ENCODE results near the gene FGFR3. TPM values are rescaled to one million over a fixed set of nuclear protein-coding genes. Genes with fewer than 3 reads are reported as not detected.

The FGFR3 gene
- total RNA-seq, 1 donor from 2014 or later, result 30.9 TPM

DNA sequence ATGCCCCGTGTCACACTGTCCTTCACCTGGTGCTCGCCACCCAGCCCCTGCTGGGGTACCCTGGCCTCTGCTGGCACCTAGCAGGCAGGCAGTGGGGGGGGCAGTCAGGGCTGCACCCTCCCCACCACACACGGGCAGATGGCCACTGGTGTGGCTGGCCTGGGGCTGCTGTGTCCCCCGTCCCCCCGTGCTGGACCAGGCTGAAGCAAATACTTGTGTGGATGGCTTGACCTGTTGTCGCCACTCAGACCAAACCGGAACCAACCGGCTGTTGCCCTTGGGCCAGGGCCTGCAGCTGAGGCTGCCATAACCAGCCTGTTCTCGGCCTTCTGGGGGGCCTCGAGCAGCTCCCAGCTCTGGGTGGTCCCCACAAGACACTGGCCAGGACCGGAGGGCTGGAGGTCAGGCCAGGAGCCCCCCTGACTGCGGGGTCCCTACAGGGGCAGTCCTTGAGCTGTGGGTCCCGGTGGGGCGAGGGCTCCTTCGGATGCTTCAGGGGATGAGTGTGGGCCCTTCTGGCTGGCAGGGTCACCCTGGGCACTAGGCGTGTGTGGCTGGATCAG lies 4.3 kb downstream of the FGFR3 start:
- Mint-ChIP-seq H3K4me1 (no peaks in the 10 kb centered on the region), H3K4me3 (no peak overlapping the region), H3K9me3 (no peaks in the 10 kb centered on the region), H3K27me3 (ENCODE audit: low read depth) (peaks cover 8% of the 10 kb centered on the region), H3K36me3 (no peaks in the 10 kb centered on the region), H3K27ac (no peak overlapping the region)
- no peak for DNase-seq (ENCODE audit: low spot score in 2 of 2, unreplicated experiment in 2 of 2)
- TF ChIP-seq, protein P1, sequence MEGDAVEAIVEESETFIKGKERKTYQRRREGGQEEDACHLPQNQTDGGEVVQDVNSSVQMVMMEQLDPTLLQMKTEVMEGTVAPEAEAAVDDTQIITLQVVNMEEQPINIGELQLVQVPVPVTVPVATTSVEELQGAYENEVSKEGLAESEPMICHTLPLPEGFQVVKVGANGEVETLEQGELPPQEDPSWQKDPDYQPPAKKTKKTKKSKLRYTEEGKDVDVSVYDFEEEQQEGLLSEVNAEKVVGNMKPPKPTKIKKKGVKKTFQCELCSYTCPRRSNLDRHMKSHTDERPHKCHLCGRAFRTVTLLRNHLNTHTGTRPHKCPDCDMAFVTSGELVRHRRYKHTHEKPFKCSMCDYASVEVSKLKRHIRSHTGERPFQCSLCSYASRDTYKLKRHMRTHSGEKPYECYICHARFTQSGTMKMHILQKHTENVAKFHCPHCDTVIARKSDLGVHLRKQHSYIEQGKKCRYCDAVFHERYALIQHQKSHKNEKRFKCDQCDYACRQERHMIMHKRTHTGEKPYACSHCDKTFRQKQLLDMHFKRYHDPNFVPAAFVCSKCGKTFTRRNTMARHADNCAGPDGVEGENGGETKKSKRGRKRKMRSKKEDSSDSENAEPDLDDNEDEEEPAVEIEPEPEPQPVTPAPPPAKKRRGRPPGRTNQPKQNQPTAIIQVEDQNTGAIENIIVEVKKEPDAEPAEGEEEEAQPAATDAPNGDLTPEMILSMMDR (IDR thresholded peaks at IDR 0.05; ENCODE audit: unreplicated experiment), result no peak

DNA sequence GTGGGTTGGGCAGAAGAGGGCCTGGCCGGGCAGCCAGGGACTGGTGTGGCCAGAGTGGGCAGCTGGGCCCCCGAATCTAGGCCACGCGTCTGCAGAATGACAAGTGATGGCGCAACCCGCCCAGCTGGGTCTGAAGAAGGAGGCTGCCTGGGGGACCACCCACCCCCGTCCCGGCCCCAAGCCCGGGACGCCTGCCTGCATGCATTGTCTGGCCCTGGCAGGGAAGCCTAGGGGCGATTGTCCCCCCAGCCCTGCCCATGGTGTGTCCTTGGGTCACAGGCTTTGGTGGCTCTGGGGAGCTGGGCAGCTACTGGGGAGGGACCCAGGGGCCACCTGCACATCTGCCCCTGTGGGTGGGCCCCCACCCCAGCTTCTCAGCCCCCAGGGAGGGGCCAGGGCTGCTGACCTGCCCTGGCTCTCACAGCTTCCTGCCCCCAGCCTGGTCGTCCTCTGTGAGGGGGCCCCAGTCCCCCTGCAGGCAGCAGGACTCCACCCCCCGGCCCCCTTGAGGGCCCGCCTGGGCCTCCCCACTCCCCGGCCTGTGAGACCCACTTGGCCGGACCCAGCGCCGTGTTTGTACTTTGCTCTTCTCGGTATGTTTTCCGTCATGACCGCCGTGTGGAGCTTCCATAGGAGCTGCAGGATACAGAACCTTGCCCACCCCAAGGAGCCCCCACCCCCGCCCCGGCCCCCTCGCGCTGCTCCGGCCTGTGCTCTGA lies 4.9 kb downstream of the FGFR3 start:
- H3K27ac Mint-ChIP-seq, result no peak overlapping the region
- no peaks in the 10 kb centered on the region for H3K9me3 Mint-ChIP-seq
- DNase-seq (ENCODE audit: low spot score in 2 of 2, unreplicated experiment in 2 of 2), result no peak
- H3K4me3 Mint-ChIP-seq, result no peak overlapping the region
- H3K27me3 Mint-ChIP-seq (ENCODE audit: low read depth), result peaks cover 8% of the 10 kb centered on the region
- TF ChIP-seq, protein P1 (IDR thresholded peaks at IDR 0.05; ENCODE audit: unreplicated experiment), result no peak
- H3K36me3 Mint-ChIP-seq, result no peaks in the 10 kb centered on the region
- H3K4me1 Mint-ChIP-seq, result no peaks in the 10 kb centered on the region

DNA sequence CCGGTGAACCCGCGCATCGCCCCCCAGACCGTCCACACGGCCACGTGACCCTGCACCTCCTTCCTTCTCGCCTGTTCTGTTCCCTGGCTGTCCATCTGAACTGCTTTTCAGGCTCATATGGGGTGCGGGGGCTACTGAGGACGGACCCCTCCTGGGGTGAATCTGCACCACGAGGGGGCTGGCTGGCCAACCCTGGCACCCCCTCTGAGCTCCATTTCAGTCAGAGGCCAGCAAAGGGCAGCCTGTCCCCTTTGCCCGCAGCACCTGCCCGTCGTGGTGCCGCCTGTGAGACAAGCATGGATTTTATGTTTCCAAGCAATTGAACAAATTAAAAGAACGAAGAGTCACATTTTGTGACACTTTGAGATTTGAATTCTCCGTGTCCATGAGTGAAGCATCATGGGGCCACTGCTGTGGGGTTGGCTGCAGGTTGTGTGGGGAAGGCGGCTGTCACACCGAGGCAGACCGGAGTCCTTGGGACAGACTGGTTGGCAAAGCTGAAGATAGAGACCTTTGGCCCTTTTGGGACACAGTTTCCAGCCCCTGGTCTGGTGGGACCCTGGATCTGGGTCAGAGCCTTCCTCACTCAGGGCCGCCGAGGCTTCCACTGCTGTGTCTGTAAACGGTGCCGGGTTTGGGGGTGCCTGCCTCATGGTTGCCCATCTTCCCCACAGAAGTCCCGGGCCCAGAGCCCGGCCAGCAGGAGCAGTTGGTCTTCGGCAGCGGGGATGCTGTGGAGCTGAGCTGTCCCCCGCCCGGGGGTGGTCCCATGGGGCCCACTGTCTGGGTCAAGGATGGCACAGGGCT lies 5.7 kb downstream of the FGFR3 start:
- TF ChIP-seq, protein P1 (IDR thresholded peaks at IDR 0.05; ENCODE audit: unreplicated experiment), result no peak
- no peak overlapping the region for H3K4me3 Mint-ChIP-seq
- no peaks in the 10 kb centered on the region for H3K9me3 Mint-ChIP-seq
- H3K4me1 Mint-ChIP-seq, result no peaks in the 10 kb centered on the region
- DNase-seq (ENCODE audit: low spot score in 2 of 2, unreplicated experiment in 2 of 2), result no peak
- H3K27ac Mint-ChIP-seq, result no peak overlapping the region
- peaks cover 8% of the 10 kb centered on the region for H3K27me3 Mint-ChIP-seq (ENCODE audit: low read depth)
- H3K36me3 Mint-ChIP-seq, result no peaks in the 10 kb centered on the region

DNA sequence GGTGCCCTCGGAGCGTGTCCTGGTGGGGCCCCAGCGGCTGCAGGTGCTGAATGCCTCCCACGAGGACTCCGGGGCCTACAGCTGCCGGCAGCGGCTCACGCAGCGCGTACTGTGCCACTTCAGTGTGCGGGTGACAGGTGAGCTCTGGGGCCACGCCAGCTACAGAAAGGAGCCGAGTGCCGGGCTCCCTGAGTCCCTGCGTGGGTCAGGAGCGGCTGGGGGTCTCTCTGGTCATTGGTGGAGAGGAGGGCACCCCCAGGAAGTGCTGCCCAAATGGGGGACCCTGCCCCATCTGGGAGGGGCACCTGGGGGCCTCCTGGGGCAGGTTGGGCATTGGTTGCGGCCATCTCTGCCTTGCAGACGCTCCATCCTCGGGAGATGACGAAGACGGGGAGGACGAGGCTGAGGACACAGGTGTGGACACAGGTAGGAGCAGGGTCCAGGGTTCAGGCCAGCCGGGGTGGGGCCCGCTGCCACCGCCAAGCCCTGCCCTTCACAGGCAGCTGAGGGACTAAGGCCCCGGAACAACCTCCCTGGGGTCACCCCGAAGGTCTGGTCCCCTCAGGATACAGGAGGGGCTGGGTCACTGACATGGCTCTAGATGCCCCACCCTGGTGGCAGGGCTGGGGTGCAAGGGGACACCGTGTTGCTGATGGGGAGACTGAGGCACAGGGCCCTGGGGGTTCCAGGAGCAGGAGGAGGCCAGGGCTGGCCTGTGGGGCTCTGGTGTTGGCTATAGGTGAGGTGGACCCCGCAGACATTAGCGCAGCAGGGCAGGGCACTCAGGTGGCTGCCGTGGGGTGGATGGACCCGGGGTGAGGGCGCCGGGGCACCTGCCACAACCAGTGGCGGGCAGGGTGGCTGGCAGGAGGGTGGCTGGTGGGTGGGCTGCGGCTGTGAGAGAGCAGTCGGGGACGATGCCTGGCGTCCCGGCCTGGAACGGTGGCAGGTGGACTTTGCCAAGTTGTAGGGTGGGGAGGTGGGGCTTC lies 6.6 kb downstream of the FGFR3 start:
- Mint-ChIP-seq H3K9me3 (no peaks in the 10 kb centered on the region), H3K27ac (no peak overlapping the region), H3K36me3 (no peaks in the 10 kb centered on the region), H3K4me1 (no peaks in the 10 kb centered on the region), H3K27me3 (ENCODE audit: low read depth) (peaks cover 7% of the 10 kb centered on the region), H3K4me3 (no peak overlapping the region)
- TF ChIP-seq, protein P1 (IDR thresholded peaks at IDR 0.05; ENCODE audit: unreplicated experiment), result no peak
- DNase-seq (ENCODE audit: low spot score in 2 of 2, unreplicated experiment in 2 of 2), result no peak

DNA sequence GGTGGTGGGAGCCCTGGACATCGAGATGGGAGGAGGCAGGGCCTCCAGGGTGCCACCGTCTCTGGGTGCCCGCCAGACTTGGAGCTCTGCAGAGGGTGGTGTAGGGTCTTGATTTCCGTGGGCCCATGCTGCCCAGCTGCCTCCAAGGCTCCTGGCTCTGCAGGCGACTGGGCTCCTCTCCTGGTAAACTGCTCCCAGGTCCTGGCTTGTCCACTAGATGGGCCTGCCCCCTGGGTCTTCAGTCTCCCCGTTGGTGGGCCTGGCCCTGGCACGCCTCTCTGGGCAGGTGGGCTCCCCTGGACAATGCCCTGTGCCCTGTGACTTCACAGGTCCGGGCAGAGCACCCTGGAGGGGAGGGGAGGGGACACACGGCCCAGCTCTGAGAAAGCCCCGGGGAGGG lies 7.7 kb downstream of the FGFR3 start:
- Mint-ChIP-seq H3K4me3 (no peak overlapping the region), H3K36me3 (no peaks in the 10 kb centered on the region), H3K27ac (no peak overlapping the region), H3K4me1 (no peaks in the 10 kb centered on the region), H3K9me3 (no peaks in the 10 kb centered on the region), H3K27me3 (ENCODE audit: low read depth) (peaks cover 6% of the 10 kb centered on the region)
- no peak for DNase-seq (ENCODE audit: low spot score in 2 of 2, unreplicated experiment in 2 of 2)
- TF ChIP-seq, protein P1 (IDR thresholded peaks at IDR 0.05; ENCODE audit: unreplicated experiment), result no peak
